ENCODE measurements around the gene PRC1. TPM values are rescaled to one million over a fixed set of nuclear protein-coding genes. Genes with fewer than 3 reads are reported as not detected.

Gene PRC1
- total RNA-seq, 1 experiment from 2014 or later = 75.7 TPM

GRCh38 chr15:90986790-90987507 is 7.4 kb downstream of the PRC1 start:
- H3K56ac ChIP-seq (ENCODE audit: insufficient read length, low read depth, low read length) = no peak overlapping the region
- Mint-ChIP-seq H3K4me3 (no peak overlapping the region), H3K27me3 (ENCODE audit: low read depth) (no peaks in the 10 kb centered on the region; the same call in 1 of the 2 replicates), H3K9me3 (no peaks in the 10 kb centered on the region), H3K4me1 (peaks cover 18 to 19% of the 10 kb centered on the region in 2 experiments), H3K27ac (no peak overlapping the region; a peak in 1 of 7 replicates), H3K36me3 (ENCODE audit: insufficient read depth in 1 of 3, low read depth in 3 of 3) (peaks cover 20 to 31% (median 28%) of the 10 kb centered on the region in 3 experiments)
- H3K4me2 ChIP-seq (ENCODE audit: insufficient read depth, insufficient read length, low read length) = no peak overlapping the region
- H2BK120ac ChIP-seq (ENCODE audit: low read depth, low read length, poor library complexity, severe bottlenecking) = no peak overlapping the region
- H4K20me1 ChIP-seq (ENCODE audit: control insufficient read depth, insufficient read depth, insufficient read length) = no peaks in the 10 kb centered on the region
- WGBS (ENCODE audit: extremely low coverage, insufficient read length, low lambda C conversion rate) = no CpG with 5 or more reads among the region's 11 CpGs
- H3K9ac ChIP-seq (ENCODE audit: extremely low read depth, insufficient read length, low read length) = no peak overlapping the region
- no peak overlapping the region for H4K91ac ChIP-seq (ENCODE audit: insufficient read length, low read depth, low read length)
- peaks cover 42% of the 10 kb centered on the region for H3K79me2 ChIP-seq (ENCODE audit: insufficient read depth, low read length)
- H3K27me3 ChIP-seq (ENCODE audit: insufficient read depth, low read length) = no peaks in the 10 kb centered on the region
- no peak overlapping the region for H2AK5ac ChIP-seq (ENCODE audit: insufficient read length, low read length)
- H2BK15ac ChIP-seq (ENCODE audit: low read depth, low read length) = no peak overlapping the region
- H3K4ac ChIP-seq (ENCODE audit: low read depth, low read length) = no peak overlapping the region
- H3K23ac ChIP-seq (ENCODE audit: insufficient read length, low read depth, low read length) = no peak overlapping the region
- no peak overlapping the region for H2BK5ac ChIP-seq (ENCODE audit: insufficient read length, low read length)
- no peak overlapping the region for H2BK20ac ChIP-seq (ENCODE audit: low read depth, low read length, poor library complexity, severe bottlenecking)
- DNase-seq = no peak
- H4K5ac ChIP-seq (ENCODE audit: insufficient read length, low read depth, low read length) = no peak overlapping the region
- H3K27ac ChIP-seq (ENCODE audit: insufficient read length, low read depth, low read length) = no peak overlapping the region
- H3K18ac ChIP-seq (ENCODE audit: insufficient read length, low read depth, low read length) = no peak overlapping the region
- peaks cover 19% of the 10 kb centered on the region for H3K79me1 ChIP-seq (ENCODE audit: insufficient read depth, low read depth, low read length, poor library complexity, severe bottlenecking)
- no peak for TF ChIP-seq CTCF (conservative IDR thresholded peaks at IDR 0.05)
- H3K23me2 ChIP-seq (ENCODE audit: insufficient read length, low read depth, low read length, poor library complexity, severe bottlenecking) = no peaks in the 10 kb centered on the region
- H4K8ac ChIP-seq (replicated peaks; ENCODE audit: insufficient read length, low read depth, low read length) = no peak overlapping the region
- H3K9me3 ChIP-seq (ENCODE audit: control insufficient read depth, low read depth, low read length) = no peaks in the 10 kb centered on the region
- no peak overlapping the region for H2BK12ac ChIP-seq (ENCODE audit: insufficient read length, low read depth, low read length)
- H3K14ac ChIP-seq (ENCODE audit: insufficient read depth, low read length) = no peak overlapping the region
- no peaks in the 10 kb centered on the region for H3K4me1 ChIP-seq (ENCODE audit: insufficient read depth, low read length)
- H3T11ph ChIP-seq (ENCODE audit: low read length) = no peak overlapping the region
- no peak overlapping the region for H2AFZ ChIP-seq (ENCODE audit: low read length)

Measured in H9 (cell line).